ENCODE data around the gene AGPAT4.
A peak's percentile ranks its signal among the peaks of the same experiment; 100 is the strongest.

AGPAT4 gene

GRCh38 chr6:161233986-161234661 lies 39.7 kb downstream of the AGPAT4 start:
- H3K4me2 ChIP-seq (ENCODE audit: low read length), result no peak overlapping the region
- no peaks in the 10 kb centered on the region for H3K9me3 ChIP-seq (ENCODE audit: insufficient read depth, low read depth, low read length)
- no peak overlapping the region for H3K14ac ChIP-seq (ENCODE audit: low read length)
- no peak overlapping the region for H3K18ac ChIP-seq (ENCODE audit: low read length)
- H2BK12ac ChIP-seq (ENCODE audit: low read length), result no peak overlapping the region
- WGBS (ENCODE audit: extremely low coverage, insufficient coverage, insufficient read length), result no CpG with 5 or more reads among the region's 10 CpGs
- H3K9ac ChIP-seq (ENCODE audit: low read length), result no peak overlapping the region
- H3K79me2 ChIP-seq (ENCODE audit: control insufficient read depth, insufficient read depth, low read length, poor library complexity), result no peaks in the 10 kb centered on the region
- peaks cover 0 to 2% of the 10 kb centered on the region in 2 experiments for H3K36me3 ChIP-seq (ENCODE audit: control insufficient read depth in 1 of 2, insufficient read depth in 2 of 2, low read length in 2 of 2)
- no peak overlapping the region for H4K12ac ChIP-seq (ENCODE audit: low read depth, low read length)
- H3K79me1 ChIP-seq (ENCODE audit: low read length), result peaks cover 2% of the 10 kb centered on the region
- H3K4me3 ChIP-seq (ENCODE audit: low read depth, low read length), result no peak overlapping the region
- no peak overlapping the region for H2BK120ac ChIP-seq (ENCODE audit: insufficient read depth, low read length, poor library complexity)
- no peak overlapping the region for H4K8ac ChIP-seq (ENCODE audit: low read depth, low read length)
- no peak overlapping the region for H3K23ac ChIP-seq (ENCODE audit: low read length)
- no peak overlapping the region for H3K4ac ChIP-seq (ENCODE audit: low read depth, low read length)
- no peaks in the 10 kb centered on the region for H3K27me3 ChIP-seq (ENCODE audit: insufficient read depth, low read length)
- H2AK5ac ChIP-seq (ENCODE audit: low read length), result no peak overlapping the region
- H4K91ac ChIP-seq (ENCODE audit: low read depth, low read length), result no peak overlapping the region
- peaks cover 4 to 17% of the 10 kb centered on the region in 2 experiments for H3K4me1 ChIP-seq (ENCODE audit: control insufficient read depth in 1 of 2, insufficient read depth in 2 of 2, low read length in 2 of 2)
- H2AFZ ChIP-seq (ENCODE audit: insufficient read depth, low read length, poor library complexity), result no peak overlapping the region
- H3K27ac ChIP-seq (ENCODE audit: low read depth, low read length), result no peak overlapping the region
- DNase-seq, result peak; percentile 95 to 97
- H2BK5ac ChIP-seq (ENCODE audit: low read depth, low read length, poor library complexity), result no peak overlapping the region

- peaks cover 2% of the 10 kb centered on the region for H3K79me1 ChIP-seq (ENCODE audit: low read length)
- H3K36me3 ChIP-seq (ENCODE audit: control insufficient read depth in 1 of 2, insufficient read depth in 2 of 2, low read length in 2 of 2), result peaks cover 0 to 2% of the 10 kb centered on the region in 2 experiments
- no peak overlapping the region for H2BK5ac ChIP-seq (ENCODE audit: low read depth, low read length, poor library complexity)
- H3K27me3 ChIP-seq (ENCODE audit: insufficient read depth, low read length), result no peaks in the 10 kb centered on the region
- no peak overlapping the region for H3K4me2 ChIP-seq (ENCODE audit: low read length)
- H3K14ac ChIP-seq (ENCODE audit: low read length), result peak overlapping the region; percentile 13
- DNase-seq, result no peak
- H2AFZ ChIP-seq (ENCODE audit: insufficient read depth, low read length, poor library complexity), result peak overlapping the region; percentile 25
- peak overlapping the region; percentile 53 for H2AK5ac ChIP-seq (ENCODE audit: low read length)
- H3K18ac ChIP-seq (ENCODE audit: low read length), result peak overlapping the region; percentile 2
- H3K4me1 ChIP-seq (ENCODE audit: control insufficient read depth in 1 of 2, insufficient read depth in 2 of 2, low read length in 2 of 2), result peaks cover 5 to 23% of the 10 kb centered on the region in 2 experiments
- H3K4me3 ChIP-seq (ENCODE audit: low read depth, low read length), result no peak overlapping the region
- no peak overlapping the region for H4K8ac ChIP-seq (ENCODE audit: low read depth, low read length)
- peak overlapping the region; percentile 57 for H2BK120ac ChIP-seq (ENCODE audit: insufficient read depth, low read length, poor library complexity)
- no peaks in the 10 kb centered on the region for H3K79me2 ChIP-seq (ENCODE audit: control insufficient read depth, insufficient read depth, low read length, poor library complexity)
- H3K4ac ChIP-seq (ENCODE audit: low read depth, low read length), result peak overlapping the region; percentile 8
- WGBS (ENCODE audit: extremely low coverage, insufficient coverage, insufficient read length), result no CpG with 5 or more reads among the region's 11 CpGs
- no peak overlapping the region for H3K9ac ChIP-seq (ENCODE audit: low read length)
- no peak overlapping the region for H4K91ac ChIP-seq (ENCODE audit: low read depth, low read length)
- peak overlapping the region; percentile 78 for H2BK12ac ChIP-seq (ENCODE audit: low read length)
- H4K12ac ChIP-seq (ENCODE audit: low read depth, low read length), result no peak overlapping the region
- no peaks in the 10 kb centered on the region for H3K9me3 ChIP-seq (ENCODE audit: insufficient read depth, low read depth, low read length)
- H3K27ac ChIP-seq (ENCODE audit: low read depth, low read length), result no peak overlapping the region
- no peak overlapping the region for H3K23ac ChIP-seq (ENCODE audit: low read length)
These were observed 41.4 kb downstream of the AGPAT4 start for GRCh38 chr6:161232467-161232866.

- Histone ChIP-seq H3K4me3 (ENCODE audit: low read depth, low read length) (no peak overlapping the region), H3K9me3 (ENCODE audit: insufficient read depth, low read depth, low read length) (no peaks in the 10 kb centered on the region), H2AFZ (ENCODE audit: insufficient read depth, low read length, poor library complexity) (no peak overlapping the region), H3K23ac (ENCODE audit: low read length) (no peak overlapping the region), H3K79me2 (ENCODE audit: control insufficient read depth, insufficient read depth, low read length, poor library complexity) (no peaks in the 10 kb centered on the region), H3K9ac (ENCODE audit: low read length) (no peak overlapping the region), H4K8ac (ENCODE audit: low read depth, low read length) (no peak overlapping the region), H4K91ac (ENCODE audit: low read depth, low read length) (no peak overlapping the region), H3K4ac (ENCODE audit: low read depth, low read length) (no peak overlapping the region), H3K4me1 (ENCODE audit: control insufficient read depth in 1 of 2, insufficient read depth in 2 of 2, low read length in 2 of 2) (peaks cover 8 to 27% of the 10 kb centered on the region in 2 experiments), H3K14ac (ENCODE audit: low read length) (no peak overlapping the region), H3K4me2 (ENCODE audit: low read length) (no peak overlapping the region), H3K79me1 (ENCODE audit: low read length) (peaks cover 2% of the 10 kb centered on the region), H4K12ac (ENCODE audit: low read depth, low read length) (no peak overlapping the region), H3K27ac (ENCODE audit: low read depth, low read length) (no peak overlapping the region), H2BK5ac (ENCODE audit: low read depth, low read length, poor library complexity) (no peak overlapping the region), H2BK12ac (ENCODE audit: low read length) (no peak overlapping the region), H3K18ac (ENCODE audit: low read length) (no peak overlapping the region), H2AK5ac (ENCODE audit: low read length) (no peak overlapping the region), H3K36me3 (ENCODE audit: control insufficient read depth in 1 of 2, insufficient read depth in 2 of 2, low read length in 2 of 2) (peaks cover 2 to 3% of the 10 kb centered on the region in 2 experiments), H2BK120ac (ENCODE audit: insufficient read depth, low read length, poor library complexity) (no peak overlapping the region), H3K27me3 (ENCODE audit: insufficient read depth, low read length) (no peaks in the 10 kb centered on the region)
- DNase-seq, result no peak
- no CpG with 5 or more reads among the region's 9 CpGs for WGBS (ENCODE audit: extremely low coverage, insufficient coverage, insufficient read length)
These were observed 41.9 kb downstream of the AGPAT4 start for GRCh38 chr6:161232010-161232409.

GRCh38 chr6:161230339-161230738 lies 43.5 kb downstream of the AGPAT4 start:
- no peaks in the 10 kb centered on the region for H3K79me2 ChIP-seq (ENCODE audit: control insufficient read depth, insufficient read depth, low read length, poor library complexity)
- DNase-seq, result no peak

More at GRCh38 chr6:161230339-161230738, 43.5 kb downstream of the AGPAT4 start:
- H4K8ac ChIP-seq (ENCODE audit: low read depth, low read length), result no peak overlapping the region
- H4K91ac ChIP-seq (ENCODE audit: low read depth, low read length), result no peak overlapping the region
- no peak overlapping the region for H3K18ac ChIP-seq (ENCODE audit: low read length)
- peaks cover 2% of the 10 kb centered on the region for H3K79me1 ChIP-seq (ENCODE audit: low read length)
- no peak overlapping the region for H4K12ac ChIP-seq (ENCODE audit: low read depth, low read length)
- no peak overlapping the region for H2AK5ac ChIP-seq (ENCODE audit: low read length)
- H3K23ac ChIP-seq (ENCODE audit: low read length), result no peak overlapping the region
- no peak overlapping the region for H3K27ac ChIP-seq (ENCODE audit: low read depth, low read length)
- no peak overlapping the region for H2BK12ac ChIP-seq (ENCODE audit: low read length)
- H3K4me2 ChIP-seq (ENCODE audit: low read length), result no peak overlapping the region
- peaks cover 5% of the 10 kb centered on the region in 2 experiments for H3K36me3 ChIP-seq (ENCODE audit: control insufficient read depth in 1 of 2, insufficient read depth in 2 of 2, low read length in 2 of 2)
- H3K27me3 ChIP-seq (ENCODE audit: insufficient read depth, low read length), result no peaks in the 10 kb centered on the region
- H2BK120ac ChIP-seq (ENCODE audit: insufficient read depth, low read length, poor library complexity), result no peak overlapping the region
- H2AFZ ChIP-seq (ENCODE audit: insufficient read depth, low read length, poor library complexity), result no peak overlapping the region
- no peak overlapping the region for H3K14ac ChIP-seq (ENCODE audit: low read length)
- no peak overlapping the region for H3K4me3 ChIP-seq (ENCODE audit: low read depth, low read length)
- no peaks in the 10 kb centered on the region for H3K9me3 ChIP-seq (ENCODE audit: insufficient read depth, low read depth, low read length)
- no peak overlapping the region for H3K9ac ChIP-seq (ENCODE audit: low read length)
- no peak overlapping the region for H3K4ac ChIP-seq (ENCODE audit: low read depth, low read length)
- no CpG with 5 or more reads among the region's 2 CpGs for WGBS (ENCODE audit: extremely low coverage, insufficient coverage, insufficient read length)
- H3K4me1 ChIP-seq (ENCODE audit: control insufficient read depth in 1 of 2, insufficient read depth in 2 of 2, low read length in 2 of 2), result peaks cover 12 to 31% of the 10 kb centered on the region in 2 experiments
- H2BK5ac ChIP-seq (ENCODE audit: low read depth, low read length, poor library complexity), result no peak overlapping the region

Data from trophoblast cell (in vitro differentiated cells and primary cell).